IMR-90 (cell line): Measurements from ENCODE around the gene RAD51B. TPM values are rescaled to one million over a fixed set of nuclear protein-coding genes. Genes with fewer than 3 reads are reported as not detected.

Source experiments
- ATAC-seq: fragments of 200-7000 bp; cut with Tn5 transposase; 2 replicates; pipeline ENCODE4 v1.9.1; 2020; ENCODE audit warnings: low read depth, mild to moderate bottlenecking, moderate library complexity
- BruUV-seq: library from RNA; stranded (reverse); fragments of 400-500 nt; replicated peaks from 2 replicates; lab custom pipeline; 2021; lab: Mats Ljungman, UMichigan
- CTCF ChIA-PET: fragments of 300-600 bp; formaldehyde crosslinking; extraction: SDS; loops from one replicate; lab custom pipeline; 2021; ENCODE audit warnings: antibody characterized with exemption; lab: Yijun Ruan, JAX
- POLR2A ChIA-PET: fragments of 300-600 bp; sonication (Branson Sonifier 250); formaldehyde crosslinking; loops from one replicate; lab custom pipeline; 2022; ENCODE audit warnings: antibody characterized with exemption; ENCODE audit not compliant: unreplicated experiment; lab: Charles Lee
- DNase-seq: peaks from one replicate; pipeline ENCODE4 v3.0.0; 2013
- H2AFZ ChIP-seq: replicated peaks from 2 replicates; pipeline ENCODE3; 2013; ENCODE audit warnings: low read length, mild to moderate bottlenecking; ENCODE audit not compliant: poor library complexity
- H2AK5ac ChIP-seq: 2 replicates; pipeline ENCODE4 v1.6.1; 2013; ENCODE audit warnings: low read depth, low read length, inconsistent platforms
- H2AK9ac ChIP-seq: replicated peaks from 2 replicates; pipeline ENCODE3; 2013; ENCODE audit warnings: mild to moderate bottlenecking, low read depth, low read length, moderate library complexity; ENCODE audit not compliant: poor library complexity
- H2BK120ac ChIP-seq: 2 replicates; pipeline ENCODE4 v1.6.1; 2013; ENCODE audit warnings: low read depth, low read length, inconsistent platforms
- H2BK15ac ChIP-seq: 3 replicates; pipeline ENCODE4 v1.6.1; 2013; ENCODE audit warnings: low read depth, low read length, inconsistent platforms
- H2BK20ac ChIP-seq: 2 replicates; pipeline ENCODE4 v1.6.1; 2013; ENCODE audit warnings: low read depth, mild to moderate bottlenecking, inconsistent platforms, low read length, moderate library complexity
- H2BK5ac ChIP-seq: 2 replicates; pipeline ENCODE4 v1.6.1; 2013; ENCODE audit warnings: mild to moderate bottlenecking, low read depth, low read length, inconsistent platforms; ENCODE audit not compliant: poor library complexity, severe bottlenecking
- H3K14ac ChIP-seq: replicated peaks from 2 replicates; pipeline ENCODE4 v1.6.1; 2013; ENCODE audit warnings: low read depth, low read length, inconsistent platforms
- H3K18ac ChIP-seq: 2 replicates; pipeline ENCODE4 v1.6.1; 2013; ENCODE audit warnings: low read depth, low read length, control low read depth
- H3K23ac ChIP-seq: 2 replicates; pipeline ENCODE4 v1.6.1; 2013; ENCODE audit warnings: low read depth, low read length, inconsistent platforms
- H3K27ac ChIP-seq: 2 replicates; pipeline ENCODE4 v1.5.1; 2013; ENCODE audit warnings: mild to moderate bottlenecking, control low read depth, low read length; ENCODE audit not compliant: insufficient read depth
- H3K27me3 ChIP-seq: 2 replicates; pipeline ENCODE4 v1.6.1; 2013; ENCODE audit warnings: low read length; ENCODE audit not compliant: control insufficient read depth, insufficient read depth
- H3K36me3 ChIP-seq: 2 replicates; pipeline ENCODE4 v1.6.1; 2013; ENCODE audit warnings: low read length, mixed read lengths; ENCODE audit not compliant: control insufficient read depth, insufficient read depth
- H3K4ac ChIP-seq: 2 replicates; pipeline ENCODE4 v1.6.1; 2013; ENCODE audit warnings: low read depth, low read length, inconsistent platforms
- H3K4me1 ChIP-seq: 2 replicates; pipeline ENCODE4 v1.6.1; 2013; ENCODE audit warnings: low read length, mixed read lengths; ENCODE audit not compliant: control insufficient read depth, insufficient read depth
- H3K4me2 ChIP-seq: 2 replicates; pipeline ENCODE4 v1.6.1; 2013; ENCODE audit warnings: low read depth, mild to moderate bottlenecking, control low read depth, low read length, moderate library complexity
- H3K4me3 ChIP-seq: 2 replicates; pipeline ENCODE4 v1.5.1; 2013; ENCODE audit warnings: low read depth, mild to moderate bottlenecking, control low read depth, low read length, moderate library complexity; ENCODE audit not compliant: insufficient read depth
- H3K56ac ChIP-seq: 2 replicates; pipeline ENCODE4 v1.6.1; 2013; ENCODE audit warnings: low read length, inconsistent platforms; ENCODE audit not compliant: insufficient read depth; ENCODE audit errors: extremely low read depth
- H3K79me1 ChIP-seq, 2 experiments: 2 replicates each; pipeline ENCODE4 v1.6.1; 2013; ENCODE audit warnings: low read length in 2 of 2, inconsistent platforms in 1 of 2, low read depth in 1 of 2
- H3K9ac ChIP-seq: 2 replicates; pipeline ENCODE4 v1.6.1; 2013; ENCODE audit warnings: low read depth, low read length, control low read depth
- H3K9me1 ChIP-seq: 2 replicates; pipeline ENCODE4 v1.6.1; 2013; ENCODE audit warnings: low read length, inconsistent platforms; ENCODE audit not compliant: insufficient read depth
- H3K9me3 ChIP-seq: 2 replicates; pipeline ENCODE4 v1.6.1; 2013; ENCODE audit warnings: low read length; ENCODE audit not compliant: control insufficient read depth, insufficient read depth
- H4K20me1 ChIP-seq: 2 replicates; pipeline ENCODE4 v1.6.1; 2013; ENCODE audit warnings: low read length, inconsistent platforms; ENCODE audit not compliant: insufficient read depth
- H4K5ac ChIP-seq: 2 replicates; pipeline ENCODE4 v1.6.1; 2013; ENCODE audit warnings: mild to moderate bottlenecking, low read depth, low read length, control low read depth
- H4K8ac ChIP-seq, 2 experiments: 2 replicates each; pipeline ENCODE4 v1.6.1; 2013; ENCODE audit warnings: low read depth in 2 of 2, low read length in 2 of 2, control low read depth in 1 of 2, inconsistent platforms in 1 of 2
- H4K91ac ChIP-seq: 2 replicates; pipeline ENCODE4 v1.6.1; 2013; ENCODE audit warnings: low read depth, low read length, inconsistent platforms; ENCODE audit not compliant: insufficient read depth
- BHLHE40 ChIP-seq: fragments of 150-350 bp; IDR thresholded peaks from 2 replicates; pipeline ENCODE4 v1.6.1; 2016; ENCODE audit warnings: mild to moderate bottlenecking, low read depth, low read length
- CEBPB ChIP-seq: IDR thresholded peaks from 2 replicates; pipeline ENCODE4 v1.6.1; 2012; ENCODE audit warnings: low read depth, low read length, improper control_type of control experiment
- CHD1 ChIP-seq: IDR thresholded peaks from 2 replicates; pipeline ENCODE4 v1.6.1; 2012; ENCODE audit warnings: low read depth, low read length, improper control_type of control experiment
- ELK1 ChIP-seq: fragments of 150-350 bp; IDR thresholded peaks from 2 replicates; pipeline ENCODE4 v1.6.1; 2016; ENCODE audit warnings: low read depth, mild to moderate bottlenecking, low read length, moderate library complexity, borderline replicate concordance
- FOS ChIP-seq: fragments of 150-350 bp; IDR thresholded peaks from 2 replicates; pipeline ENCODE4 v1.6.1; 2016; ENCODE audit warnings: low read depth, low read length
- MAFK ChIP-seq: IDR thresholded peaks from 2 replicates; pipeline ENCODE4 v1.6.1; 2012; ENCODE audit warnings: low read depth, low read length, improper control_type of control experiment
- MAZ ChIP-seq: IDR thresholded peaks from 2 replicates; pipeline ENCODE4 v1.6.1; 2012; ENCODE audit warnings: low read depth, mild to moderate bottlenecking, low read length, improper control_type of control experiment, moderate library complexity, borderline replicate concordance
- MXI1 ChIP-seq: IDR thresholded peaks from 2 replicates; pipeline ENCODE4 v1.6.1; 2012; ENCODE audit warnings: low read depth, mild to moderate bottlenecking, low read length, moderate library complexity, borderline replicate concordance
- NFE2L2 ChIP-seq: fragments of 150-350 bp; IDR thresholded peaks from 2 replicates; pipeline ENCODE4 v1.6.1; 2016; ENCODE audit warnings: low read depth, mild to moderate bottlenecking, low read length
- POLR2A ChIP-seq: IDR thresholded peaks from 2 replicates; pipeline ENCODE4 v1.6.1; 2012; ENCODE audit warnings: mild to moderate bottlenecking, low read depth, low read length
- RAD21 ChIP-seq: IDR thresholded peaks from 2 replicates; pipeline ENCODE4 v1.6.1; 2012; ENCODE audit warnings: low read length, improper control_type of control experiment
- RCOR1 ChIP-seq: IDR thresholded peaks from 2 replicates; pipeline ENCODE4 v1.6.1; 2012; ENCODE audit warnings: mild to moderate bottlenecking, low read length, improper control_type of control experiment; ENCODE audit not compliant: insufficient replicate concordance
- RFX5 ChIP-seq: IDR thresholded peaks from 2 replicates; pipeline ENCODE4 v1.8.0; 2012; ENCODE audit warnings: low read depth, mild to moderate bottlenecking, low read length, moderate library complexity
- SMC3 ChIP-seq: fragments of 150-350 bp; IDR thresholded peaks from 2 replicates; pipeline ENCODE4 v1.6.1; 2016; ENCODE audit warnings: low read depth, mild to moderate bottlenecking, antibody characterized with exemption, low read length, moderate library complexity
- whole genome bisulfite sequencing, 2 experiments: methylation state at CpG; one replicate each; pipeline versions ENCODE4 v1.1.5 to v1.1.7; 2013; ENCODE audit warnings: missing lambda C conversion rate in 2 of 2; ENCODE audit not compliant: insufficient read length in 1 of 2; ENCODE audit errors: extremely low coverage in 2 of 2; 5-methylcytosine and 5-hydroxymethylcytosine counted together
- dilution Hi-C: fragments of 300-500 bp; cut with HindIII; formaldehyde crosslinking; loops from one replicate; pipeline ENCODE4 v1.14.3; 2018; ENCODE audit warnings: low sequenced_read_pairs; ENCODE audit not compliant: unreplicated experiment
- in situ Hi-C: fragments of 300-500 bp; cut with MboI; formaldehyde crosslinking; loops from 3 replicates; pipeline ENCODE4 v1.14.3; 2019; ENCODE audit warnings: low sequenced_read_pairs, inconsistent platforms, mixed read lengths
- intact Hi-C: fragments of 100-400 bp; cut with micrococcal nuclease; formaldehyde crosslinking; loops from 2 replicates; pipeline ENCODE4 v1.10.0; 2022
- polyA plus RNA-seq, 3 experiments: library from polyadenylated mRNA; depleted of rRNA; stranded (reverse); fragments of >200 nt; gene quantifications; 2 replicates each; pipeline ENCODE4 v1.2.3, GENCODE V29; 2012; ENCODE audit warnings: low replicate concordance in 1 of 3
- total RNA-seq: library from RNA; depleted of rRNA; stranded (reverse); fragments of >200 nt; gene quantifications from 2 replicates; pipeline ENCODE4 v1.2.3, GENCODE V29; 2012
- TF ChIP-seq, protein P1 (sequence below): fragments of 150-350 bp; IDR thresholded peaks from 2 replicates; pipeline ENCODE4 v1.6.1; 2017; ENCODE audit warnings: mild to moderate bottlenecking, antibody characterized with exemption, low read length, low read depth
- TF ChIP-seq, protein P2 (sequence below): conservative IDR thresholded peaks from 2 replicates; pipeline ENCODE4 v1.5.1; 2012; ENCODE audit warnings: mild to moderate bottlenecking, low read depth, low read length, improper control_type of control experiment

RAD51B gene
- total and polyA plus RNA-seq, 2 of the 4 experiments (the other 2 are of a cell fraction) = 5.1 to 18.8 TPM

DNA sequence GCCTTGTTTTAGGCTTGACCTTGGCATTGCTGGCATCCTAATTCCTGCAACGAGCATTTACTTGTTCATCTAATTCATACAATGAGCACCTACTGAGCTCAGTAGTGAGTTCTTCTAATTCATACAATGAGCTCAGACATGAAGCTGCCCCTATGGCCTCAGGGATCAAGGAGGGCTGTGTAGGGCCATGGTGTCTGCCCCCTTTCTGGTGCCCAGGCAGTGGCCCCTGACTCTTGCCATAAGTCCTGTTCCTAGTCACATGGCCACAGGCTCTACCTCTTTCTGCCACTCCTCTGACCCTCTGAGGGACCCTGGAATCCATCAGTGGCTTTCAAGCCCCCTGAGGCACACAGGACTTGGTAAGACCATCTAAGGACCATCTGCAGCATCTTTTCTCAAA is 824.5 kb downstream of the RAD51B start:
- intact Hi-C loops (no loop called here), in situ Hi-C loops (no loop called here), dilution Hi-C loops (no loop called here)
- no peaks in the 10 kb centered on the region for H3K27me3 ChIP-seq
- H2BK120ac ChIP-seq = no peak overlapping the region; the same call in 1 of the 2 replicates
- H4K91ac ChIP-seq = no peak overlapping the region
- TF ChIP-seq POLR2A (no peak), CHD1 (no peak), CEBPB (no peak), MXI1 (no peak), BHLHE40 (no peak), RFX5 (no peak), SMC3 (no peak), NFE2L2 (no peak), ELK1 (no peak), MAZ (no peak), FOS (no peak), RCOR1 (no peak), MAFK (no peak), RAD21 (no peak)
- TF ChIP-seq, protein P1, sequence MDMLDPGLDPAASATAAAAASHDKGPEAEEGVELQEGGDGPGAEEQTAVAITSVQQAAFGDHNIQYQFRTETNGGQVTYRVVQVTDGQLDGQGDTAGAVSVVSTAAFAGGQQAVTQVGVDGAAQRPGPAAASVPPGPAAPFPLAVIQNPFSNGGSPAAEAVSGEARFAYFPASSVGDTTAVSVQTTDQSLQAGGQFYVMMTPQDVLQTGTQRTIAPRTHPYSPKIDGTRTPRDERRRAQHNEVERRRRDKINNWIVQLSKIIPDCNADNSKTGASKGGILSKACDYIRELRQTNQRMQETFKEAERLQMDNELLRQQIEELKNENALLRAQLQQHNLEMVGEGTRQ = no peak
- TF ChIP-seq, protein P2, sequence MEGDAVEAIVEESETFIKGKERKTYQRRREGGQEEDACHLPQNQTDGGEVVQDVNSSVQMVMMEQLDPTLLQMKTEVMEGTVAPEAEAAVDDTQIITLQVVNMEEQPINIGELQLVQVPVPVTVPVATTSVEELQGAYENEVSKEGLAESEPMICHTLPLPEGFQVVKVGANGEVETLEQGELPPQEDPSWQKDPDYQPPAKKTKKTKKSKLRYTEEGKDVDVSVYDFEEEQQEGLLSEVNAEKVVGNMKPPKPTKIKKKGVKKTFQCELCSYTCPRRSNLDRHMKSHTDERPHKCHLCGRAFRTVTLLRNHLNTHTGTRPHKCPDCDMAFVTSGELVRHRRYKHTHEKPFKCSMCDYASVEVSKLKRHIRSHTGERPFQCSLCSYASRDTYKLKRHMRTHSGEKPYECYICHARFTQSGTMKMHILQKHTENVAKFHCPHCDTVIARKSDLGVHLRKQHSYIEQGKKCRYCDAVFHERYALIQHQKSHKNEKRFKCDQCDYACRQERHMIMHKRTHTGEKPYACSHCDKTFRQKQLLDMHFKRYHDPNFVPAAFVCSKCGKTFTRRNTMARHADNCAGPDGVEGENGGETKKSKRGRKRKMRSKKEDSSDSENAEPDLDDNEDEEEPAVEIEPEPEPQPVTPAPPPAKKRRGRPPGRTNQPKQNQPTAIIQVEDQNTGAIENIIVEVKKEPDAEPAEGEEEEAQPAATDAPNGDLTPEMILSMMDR = no peak
- H3K56ac ChIP-seq = no peak overlapping the region
- no peak overlapping the region for H3K9ac ChIP-seq
- no peaks in the 10 kb centered on the region for H3K79me1 ChIP-seq
- no peak overlapping the region for H3K4me3 ChIP-seq
- BruUV-seq = no TSS peak
- H3K9me3 ChIP-seq = no peaks in the 10 kb centered on the region; the same call in 1 of the 2 replicates
- H3K23ac ChIP-seq = 0 out of 2 replicates have a peak overlapping the region, but pooled peaks have one; percentile 34
- 0 out of 2 replicates have a peak overlapping the region, but pooled peaks have one; percentile 45 for H3K14ac ChIP-seq
- no peak overlapping the region for H4K5ac ChIP-seq
- POLR2A ChIA-PET = no interaction called here
- H4K20me1 ChIP-seq = no peaks in the 10 kb centered on the region
- peaks cover 2% of the 10 kb centered on the region; the same call in 1 of the 2 replicates for H3K9me1 ChIP-seq
- H3K4me2 ChIP-seq = no peak overlapping the region
- CTCF ChIA-PET = no interaction called here
- no peaks in the 10 kb centered on the region for H3K36me3 ChIP-seq
- H3K27ac ChIP-seq = no peak overlapping the region
- H2BK20ac ChIP-seq = peak overlapping the region; percentile 44; the same call in 1 of the 2 replicates
- no peak overlapping the region for H3K18ac ChIP-seq
- no peak overlapping the region; a peak in 1 of 4 replicates for H4K8ac ChIP-seq
- no CpG with 5 or more reads among the region's 1 CpG for WGBS, 2 experiments
- 0 out of 2 replicates have a peak, but pooled peaks cover 2% of the 10 kb centered on the region for H3K4me1 ChIP-seq
- H2BK15ac ChIP-seq = peak overlapping the region; percentile 35; the same call in 1 of the 3 replicates
- peak overlapping the region; percentile 40; the same call in 1 of the 2 replicates for H3K4ac ChIP-seq
- no peak overlapping the region for H2BK5ac ChIP-seq
- ATAC-seq (no peak), DNase-seq (no peak)
- H2AK9ac ChIP-seq = no peak overlapping the region
- peak overlapping the region; percentile 43; the same call in 1 of the 2 replicates for H2AK5ac ChIP-seq
- H2AFZ ChIP-seq = no peak overlapping the region
